Fibroblast of mammary gland (primary cell): ENCODE measurements around the gene TEP1.

ENCODE experiments used
- DNase-seq: peaks from one replicate; pipeline ENCODE4 v3.0.0-alpha.2; 2010; ENCODE audit warnings: low read depth
- H3K4me3 ChIP-seq: 2 replicates; pipeline ENCODE4 v1.5.1; 2011; ENCODE audit warnings: low read depth, mild to moderate bottlenecking, low read length, moderate library complexity; ENCODE audit not compliant: control insufficient read depth
- CTCF ChIP-seq: conservative IDR thresholded peaks from 2 replicates; pipeline ENCODE4 v1.5.1; 2011; ENCODE audit warnings: low read depth, low read length, inconsistent platforms; ENCODE audit not compliant: control insufficient read depth, insufficient read depth

Gene TEP1

GRCh38 chr14:20403521-20403920 is 9.8 kb downstream of the TEP1 start:
- no peak for TF ChIP-seq CTCF
- no peak overlapping the region for H3K4me3 ChIP-seq
- no peak for DNase-seq

DNA sequence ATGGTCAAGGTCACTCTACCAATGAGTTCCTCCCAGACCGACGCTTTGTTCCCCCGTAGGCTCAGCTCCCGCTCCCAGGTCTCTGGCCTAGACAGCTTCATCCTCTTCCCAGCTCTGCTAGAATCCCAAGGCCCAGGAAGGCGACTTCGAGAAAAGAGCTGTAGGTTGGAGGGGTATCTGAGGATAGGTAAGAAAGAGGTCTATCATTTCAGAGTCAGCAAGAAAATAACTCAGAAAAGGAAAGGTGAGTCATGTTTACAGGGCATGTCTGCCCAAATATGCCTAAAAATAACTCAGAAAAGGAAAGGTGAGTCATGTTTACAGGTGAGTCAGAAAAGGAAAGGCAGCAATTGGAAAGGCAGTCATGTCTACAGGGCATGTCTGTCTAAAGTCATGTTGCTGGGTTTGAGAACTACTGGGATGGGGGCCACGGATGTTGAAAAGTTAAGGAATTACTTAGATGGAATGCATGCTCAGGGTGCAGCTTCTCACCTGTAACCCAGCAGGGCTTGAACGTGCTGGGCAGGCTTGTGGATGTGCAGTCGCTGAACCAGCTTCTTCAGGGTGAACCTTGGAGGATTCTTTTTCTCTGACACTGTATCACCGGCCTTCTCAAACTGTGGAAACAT is 12.2 kb downstream of the TEP1 start:
- DNase-seq: peak; percentile 33
- TF ChIP-seq CTCF: no peak
- no peak overlapping the region for H3K4me3 ChIP-seq

DNA sequence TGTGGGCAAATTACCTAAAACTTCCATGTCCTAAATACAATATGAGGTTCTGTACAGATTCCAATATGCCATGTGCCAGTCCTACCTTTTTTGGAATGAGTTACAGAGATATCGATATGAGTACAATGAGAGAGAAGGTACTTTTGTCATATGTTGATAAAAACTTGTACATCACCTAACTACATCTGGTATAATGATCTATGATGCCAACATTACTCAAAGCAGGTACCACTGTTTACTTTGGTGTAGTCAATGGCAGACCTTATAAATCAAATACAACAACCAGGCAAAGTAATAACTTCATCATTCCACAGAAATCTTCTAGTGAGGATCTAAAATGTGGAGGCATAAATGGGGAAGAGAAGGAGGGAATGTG is 12.7 kb downstream of the TEP1 start:
- TF ChIP-seq CTCF: no peak
- H3K4me3 ChIP-seq: no peak overlapping the region
- no peak for DNase-seq

GRCh38 chr14:20397511-20397910 is 15.8 kb downstream of the TEP1 start:
- TF ChIP-seq CTCF: no peak
- DNase-seq: no peak
- H3K4me3 ChIP-seq: no peak overlapping the region

DNA sequence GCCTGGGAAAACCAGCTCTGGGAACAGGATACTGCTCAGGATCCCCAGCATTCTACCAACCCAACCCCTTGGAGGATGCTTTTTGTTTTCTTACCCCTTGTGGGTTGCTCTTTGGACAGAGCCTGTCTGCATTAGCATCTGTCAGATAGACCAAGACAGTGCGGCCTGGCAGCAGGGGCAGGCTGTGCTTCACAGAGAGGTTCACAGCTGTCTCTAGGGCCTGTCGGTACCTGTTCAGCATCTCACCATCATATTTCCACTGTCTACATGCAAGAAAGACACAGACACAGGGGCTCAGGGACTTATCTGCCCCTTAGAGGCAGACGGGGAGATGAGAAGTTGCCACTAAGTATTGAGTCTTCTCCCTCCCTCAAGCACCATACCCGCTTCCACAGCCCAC is 21.8 kb downstream of the TEP1 start:
- no peak for TF ChIP-seq CTCF
- no peak for DNase-seq
- no peak overlapping the region for H3K4me3 ChIP-seq

DNA sequence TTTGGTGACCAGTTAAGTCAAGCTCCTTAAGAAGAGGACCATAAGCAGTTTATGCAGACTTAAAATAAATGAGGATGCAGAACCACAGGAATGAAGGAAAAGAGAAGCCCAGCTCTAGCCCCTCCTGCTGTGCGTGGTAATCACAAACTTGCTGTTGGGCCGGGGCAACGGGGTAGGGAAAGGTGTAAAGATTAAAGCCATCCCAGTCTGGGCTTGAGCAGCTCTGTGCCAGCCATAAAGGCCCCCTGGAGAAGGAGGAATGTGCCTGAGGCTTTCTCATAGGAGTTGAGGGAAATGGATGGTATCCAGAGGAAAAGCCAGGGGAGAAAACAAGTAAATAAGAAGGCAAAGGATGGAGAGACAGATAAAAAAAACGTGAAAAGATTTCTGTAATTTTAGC is 25.1 kb downstream of the TEP1 start:
- DNase-seq: no peak
- H3K4me3 ChIP-seq: no peak overlapping the region
- TF ChIP-seq CTCF: no peak

- no peak for DNase-seq
- H3K4me3 ChIP-seq: no peak overlapping the region
- no peak for TF ChIP-seq CTCF
Observed at GRCh38 chr14:20387576-20387975, 25.7 kb downstream of the TEP1 start.
